Activated CD4-positive, alpha-beta T cell treated with anti-CD3 and anti-CD28 coated beads for 36 hours (primary cell): ENCODE data around the gene RARB. TPM values are rescaled to one million over a fixed set of nuclear protein-coding genes. Genes with fewer than 3 reads are reported as not detected.

ENCODE experiments used
- ATAC-seq: fragments of 200-7000 bp; cut with Tn5 transposase; one replicate; pipeline ENCODE4 v1.10.0; 2021; ENCODE audit warnings: mild to moderate bottlenecking, moderate library complexity
- CTCF ChIA-PET: fragments of 350-600 bp; sonication (Branson Sonifier 250); formaldehyde crosslinking; loops from one replicate; lab custom pipeline; 2021; ENCODE audit warnings: antibody characterized with exemption; lab: Charles Lee
- POLR2A ChIA-PET: fragments of 350-600 bp; sonication (Branson Sonifier 250); formaldehyde crosslinking; loops from one replicate; lab custom pipeline; 2021; ENCODE audit warnings: antibody characterized with exemption, inconsistent platforms; lab: Charles Lee
- DNase-seq: peaks from one replicate; pipeline ENCODE4 v3.0.0-alpha.2; 2020
- H3K27ac Mint-ChIP-seq: one replicate; pipeline ENCODE4 v1.8.0; 2021; ENCODE audit warnings: mixed read lengths
- H3K27me3 Mint-ChIP-seq: one replicate; pipeline ENCODE4 v1.8.0; 2021; ENCODE audit warnings: mixed read lengths
- H3K36me3 Mint-ChIP-seq: one replicate; pipeline ENCODE4 v1.8.0; 2021; ENCODE audit warnings: low read depth, mixed read lengths
- H3K4me1 Mint-ChIP-seq: one replicate; pipeline ENCODE4 v1.8.0; 2021; ENCODE audit warnings: mixed read lengths
- H3K4me3 Mint-ChIP-seq: one replicate; pipeline ENCODE4 v1.8.0; 2021; ENCODE audit warnings: mild to moderate bottlenecking, moderate library complexity, mixed read lengths
- H3K9me3 Mint-ChIP-seq: one replicate; pipeline ENCODE4 v1.8.0; 2021; ENCODE audit warnings: low read depth, mixed read lengths
- intact Hi-C, 2 experiments: fragments of 100-400 bp; cut with DNase I in 1 of 2; cut with micrococcal nuclease in 1 of 2; formaldehyde crosslinking; loops; one replicate each; pipeline versions ENCODE4 v1.14.2 to v1.15.1; 2022 to 2024; cut with DNase I, micrococcal nuclease
- total RNA-seq, 2 experiments: library from RNA; stranded (reverse); gene quantifications; one replicate each; pipeline ENCODE4 v1.2.3, GENCODE V29; 2021

The RARB gene
- total RNA-seq, 2 experiments from 2014 or later: not detected

GRCh38 chr3:25449857-25450256 is 21.8 kb downstream of the RARB start:
- DNase-seq (no peak), ATAC-seq (no peak)
- Mint-ChIP-seq H3K4me3 (no peak overlapping the region), H3K36me3 (no peaks in the 10 kb centered on the region), H3K27ac (no peak overlapping the region), H3K9me3 (no peaks in the 10 kb centered on the region), H3K27me3 (peaks cover 1% of the 10 kb centered on the region), H3K4me1 (no peaks in the 10 kb centered on the region)
- ChIA-PET CTCF (no interaction called here), POLR2A (no interaction called here)
- intact Hi-C loops: no loop called here

GRCh38 chr3:25452192-25452591 is 24.1 kb downstream of the RARB start:
- H3K4me1 Mint-ChIP-seq: no peaks in the 10 kb centered on the region
- DNase-seq: no peak
- POLR2A ChIA-PET: no interaction called here
- intact Hi-C loops: no loop called here
- CTCF ChIA-PET: no interaction called here
- no peak for ATAC-seq
- no peak overlapping the region for H3K27ac Mint-ChIP-seq
- no peak overlapping the region for H3K4me3 Mint-ChIP-seq
- H3K27me3 Mint-ChIP-seq: peaks cover 1% of the 10 kb centered on the region
- no peaks in the 10 kb centered on the region for H3K36me3 Mint-ChIP-seq
- H3K9me3 Mint-ChIP-seq: no peaks in the 10 kb centered on the region

- ChIA-PET POLR2A (no interaction called here), CTCF (no interaction called here)
- intact Hi-C loops: no loop called here
- no peak overlapping the region for H3K27ac Mint-ChIP-seq
- no peak for ATAC-seq
- no peaks in the 10 kb centered on the region for H3K4me1 Mint-ChIP-seq
- peaks cover 1% of the 10 kb centered on the region for H3K27me3 Mint-ChIP-seq
- H3K9me3 Mint-ChIP-seq: no peaks in the 10 kb centered on the region
- no peak for DNase-seq
- H3K36me3 Mint-ChIP-seq: no peaks in the 10 kb centered on the region
- H3K4me3 Mint-ChIP-seq: no peak overlapping the region
Measured at GRCh38 chr3:25452740-25453139, 24.7 kb downstream of the RARB start.

DNA sequence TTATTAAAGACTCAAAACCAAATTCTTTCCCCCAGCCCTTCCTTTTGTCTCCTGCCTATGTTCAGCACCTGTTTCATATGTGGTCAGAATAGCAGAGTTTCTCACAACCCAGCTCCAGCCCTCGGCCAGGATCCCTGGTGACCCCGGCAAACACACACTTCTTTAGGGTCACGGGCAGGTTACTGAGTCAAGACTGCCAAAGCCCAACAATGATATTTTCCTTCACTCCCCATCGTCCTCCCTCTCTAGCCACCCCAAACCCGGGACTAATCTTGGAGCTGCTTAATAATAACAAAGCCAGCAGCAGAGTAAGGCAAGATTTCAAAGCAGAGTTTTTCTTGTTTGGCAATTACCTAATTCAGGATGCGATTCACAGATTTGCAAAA is 25.5 kb downstream of the RARB start:
- H3K36me3 Mint-ChIP-seq: no peaks in the 10 kb centered on the region
- CTCF ChIA-PET: no interaction called here
- no peak overlapping the region for H3K4me3 Mint-ChIP-seq
- H3K9me3 Mint-ChIP-seq: no peaks in the 10 kb centered on the region
- no peaks in the 10 kb centered on the region for H3K4me1 Mint-ChIP-seq
- peaks cover 1% of the 10 kb centered on the region for H3K27me3 Mint-ChIP-seq
- POLR2A ChIA-PET: no interaction called here
- H3K27ac Mint-ChIP-seq: no peak overlapping the region
- ATAC-seq (no peak), DNase-seq (no peak)
- intact Hi-C loops: no loop called here

DNA sequence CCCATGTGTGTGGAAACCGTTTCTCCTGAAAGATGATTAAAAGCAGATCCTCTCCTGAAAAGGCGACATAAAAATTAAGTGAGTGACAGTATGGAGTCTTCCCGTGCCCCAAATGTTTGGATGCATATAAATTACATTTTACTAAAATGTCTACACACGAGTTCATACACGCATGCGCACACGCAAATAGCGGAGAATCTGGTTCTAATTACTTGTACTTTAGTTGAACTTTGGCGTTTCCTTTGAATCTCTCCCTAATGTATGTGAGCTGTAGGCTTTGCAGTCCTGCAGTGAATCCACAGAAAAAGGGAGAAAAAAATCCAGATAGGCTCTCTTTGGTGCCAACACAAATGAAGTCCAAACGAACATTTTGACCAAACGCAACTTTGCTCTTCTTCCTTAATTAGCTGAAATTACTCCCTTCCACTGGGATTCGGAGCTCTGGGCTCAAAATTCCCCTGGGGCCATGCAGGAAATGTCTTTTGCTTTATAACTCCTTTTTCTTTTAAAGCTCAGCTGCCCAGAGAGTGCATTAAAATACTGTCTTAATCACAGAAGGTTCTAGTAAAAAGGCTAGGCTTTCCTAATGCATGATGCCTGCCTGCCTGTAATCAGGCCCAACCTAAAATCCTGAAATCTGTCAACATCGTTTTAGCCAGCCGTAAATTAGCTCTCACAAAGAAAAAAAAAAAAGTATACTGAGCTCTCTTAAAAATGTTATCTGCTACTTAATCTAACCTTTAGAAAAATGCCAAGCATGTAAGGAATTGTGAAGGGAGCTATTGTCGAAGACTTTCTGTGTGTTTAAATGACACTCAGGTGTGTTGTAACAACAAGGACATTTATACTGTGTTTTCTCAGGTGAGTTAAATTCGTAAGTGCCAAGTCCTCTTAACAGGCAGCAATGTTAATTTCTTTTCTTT is 26.2 kb downstream of the RARB start:
- CTCF ChIA-PET: interaction anchor here (1.0 kb wide), 1 partner anchor 10 kb away, joined by 4 read pairs; no protein-coding TSS in a partner anchor

GRCh38 chr3:25455441-25456132 is 27.5 kb downstream of the RARB start:
- DNase-seq (no peak), ATAC-seq (no peak)
- ChIA-PET CTCF (no interaction called here), POLR2A (no interaction called here)
- H3K27me3 Mint-ChIP-seq: peaks cover 1% of the 10 kb centered on the region
- H3K9me3 Mint-ChIP-seq: no peaks in the 10 kb centered on the region
- no peaks in the 10 kb centered on the region for H3K36me3 Mint-ChIP-seq
- no peak overlapping the region for H3K27ac Mint-ChIP-seq
- H3K4me1 Mint-ChIP-seq: no peaks in the 10 kb centered on the region
- no peak overlapping the region for H3K4me3 Mint-ChIP-seq
- intact Hi-C loops: no loop called here

More for the DNA sequence above, 26.2 kb downstream of the RARB start:
- Mint-ChIP-seq H3K4me3 (no peak overlapping the region), H3K27me3 (peaks cover 1% of the 10 kb centered on the region), H3K4me1 (no peaks in the 10 kb centered on the region), H3K27ac (no peak overlapping the region), H3K9me3 (no peaks in the 10 kb centered on the region), H3K36me3 (no peaks in the 10 kb centered on the region)
- POLR2A ChIA-PET: no interaction called here
- DNase-seq (no peak), ATAC-seq (no peak)
- intact Hi-C loops: no loop called here

DNA sequence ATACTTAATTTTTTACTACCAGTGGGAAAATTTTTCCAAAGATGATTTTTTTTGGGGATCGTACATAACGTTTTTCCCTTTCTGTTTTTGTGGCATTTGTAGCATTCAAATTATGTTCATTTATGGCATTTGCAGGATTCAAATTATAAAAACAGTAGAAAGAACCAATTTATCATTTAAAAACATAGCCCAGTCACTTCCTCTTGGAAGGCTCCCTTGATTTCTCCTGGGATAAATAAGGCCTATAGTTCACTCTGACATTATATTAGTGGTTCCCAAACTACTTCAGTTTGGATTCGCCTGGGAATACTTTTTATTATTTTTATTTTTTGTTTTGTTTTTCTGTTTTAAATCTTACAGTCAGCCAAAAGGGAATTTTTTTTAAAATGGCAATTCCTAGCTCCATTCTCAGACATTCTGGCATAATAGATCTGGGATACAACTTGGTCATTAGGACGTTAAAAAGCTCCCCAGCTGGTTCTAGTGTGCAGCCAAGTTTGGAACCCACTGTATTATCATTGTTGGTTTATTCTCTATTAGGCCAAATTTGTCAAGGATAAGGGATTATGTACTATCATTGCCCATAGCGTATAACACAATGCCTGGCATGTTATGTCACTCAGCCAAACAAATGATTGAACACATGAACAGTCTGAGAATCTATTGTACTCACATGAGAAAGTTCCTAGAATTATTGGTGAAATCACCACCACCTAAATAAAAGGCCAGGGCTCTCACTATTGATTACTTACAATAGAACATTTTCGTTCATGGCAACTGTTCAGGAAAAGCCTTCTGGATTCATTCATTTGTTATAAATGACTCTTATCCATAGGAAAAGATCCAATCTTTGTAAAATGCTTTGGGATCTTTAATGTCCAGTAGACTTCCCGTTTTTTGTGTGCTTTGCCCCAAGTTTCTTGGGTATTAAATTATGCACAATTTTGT is 28.9 kb downstream of the RARB start:
- no peak for ATAC-seq
- Mint-ChIP-seq H3K27me3 (no peaks in the 10 kb centered on the region), H3K4me1 (no peaks in the 10 kb centered on the region), H3K27ac (no peak overlapping the region), H3K4me3 (no peak overlapping the region), H3K9me3 (no peaks in the 10 kb centered on the region), H3K36me3 (no peaks in the 10 kb centered on the region)
- intact Hi-C loops: no loop called here
- POLR2A ChIA-PET: no interaction called here
- CTCF ChIA-PET: no interaction called here
- DNase-seq: no peak

GRCh38 chr3:25457671-25458419 is 29.8 kb downstream of the RARB start:
- ChIA-PET CTCF (no interaction called here), POLR2A (no interaction called here)
- H3K27ac Mint-ChIP-seq: no peak overlapping the region
- H3K36me3 Mint-ChIP-seq: no peaks in the 10 kb centered on the region
- DNase-seq: no peak
- intact Hi-C loops: no loop called here
- no peak for ATAC-seq
- H3K9me3 Mint-ChIP-seq: no peaks in the 10 kb centered on the region
- no peak overlapping the region for H3K4me3 Mint-ChIP-seq
- no peaks in the 10 kb centered on the region for H3K27me3 Mint-ChIP-seq
- no peaks in the 10 kb centered on the region for H3K4me1 Mint-ChIP-seq

DNA sequence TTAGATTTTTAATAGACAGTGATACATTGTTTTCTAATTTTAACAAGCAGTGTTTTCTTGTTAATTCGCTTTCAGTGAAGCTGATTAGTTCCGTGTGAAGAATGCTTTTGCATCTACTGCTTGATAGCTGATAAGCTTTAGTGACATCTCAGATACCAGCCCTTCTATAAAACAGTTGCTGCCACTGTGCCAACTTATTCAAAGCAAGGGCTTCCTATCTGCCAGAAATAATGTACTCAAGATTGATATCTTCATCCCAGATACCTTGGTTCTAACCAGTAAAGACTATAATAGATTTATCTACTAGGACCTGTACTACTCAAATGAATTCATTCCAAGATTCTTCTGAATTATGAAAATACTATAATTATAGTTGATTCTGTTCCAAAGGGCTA is 30.4 kb downstream of the RARB start:
- DNase-seq (no peak), ATAC-seq (no peak)
- Mint-ChIP-seq H3K36me3 (no peaks in the 10 kb centered on the region), H3K27ac (no peak overlapping the region), H3K9me3 (no peaks in the 10 kb centered on the region), H3K27me3 (no peaks in the 10 kb centered on the region), H3K4me3 (no peak overlapping the region), H3K4me1 (no peaks in the 10 kb centered on the region)
- POLR2A ChIA-PET: no interaction called here
- CTCF ChIA-PET: no interaction called here
- intact Hi-C loops: no loop called here

- ChIA-PET POLR2A (interaction anchor here (0.8 kb wide), 1 partner anchor 81 kb away, joined by 5 read pairs; no protein-coding TSS in a partner anchor), CTCF (interaction anchor here (0.9 kb wide), 1 partner anchor 72 kb away, joined by 5 read pairs; no protein-coding TSS in a partner anchor)
- no peaks in the 10 kb centered on the region for H3K27me3 Mint-ChIP-seq
- H3K4me1 Mint-ChIP-seq: no peaks in the 10 kb centered on the region
- intact Hi-C loops: no loop called here
- no peak overlapping the region for H3K4me3 Mint-ChIP-seq
- no peak for DNase-seq
- no peak overlapping the region for H3K27ac Mint-ChIP-seq
- H3K36me3 Mint-ChIP-seq: no peaks in the 10 kb centered on the region
- no peaks in the 10 kb centered on the region for H3K9me3 Mint-ChIP-seq
- peak; percentile 70 for ATAC-seq
Measured at GRCh38 chr3:25460751-25461150, 32.7 kb downstream of the RARB start.

DNA sequence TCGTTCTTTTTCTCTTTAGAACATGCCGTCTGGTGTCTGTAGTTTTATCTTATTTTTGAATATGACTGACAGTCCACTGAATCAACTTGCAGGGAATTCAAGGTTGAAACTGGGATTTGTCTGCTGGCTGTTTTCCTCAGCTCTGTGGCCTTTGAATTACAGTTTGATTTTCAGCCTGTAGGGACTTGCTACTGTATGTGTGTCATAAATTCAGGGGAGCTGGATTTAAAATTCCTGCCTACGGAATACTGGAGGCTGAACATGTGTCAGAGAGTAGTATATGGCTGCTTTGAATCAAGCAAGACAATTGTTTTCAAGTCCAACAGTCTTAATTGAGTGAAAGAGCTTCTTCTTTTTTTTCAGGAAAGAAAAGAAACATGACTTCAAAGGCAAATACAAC is 33.9 kb downstream of the RARB start:
- Mint-ChIP-seq H3K27ac (no peak overlapping the region), H3K27me3 (no peaks in the 10 kb centered on the region), H3K9me3 (no peaks in the 10 kb centered on the region), H3K36me3 (no peaks in the 10 kb centered on the region), H3K4me3 (no peak overlapping the region), H3K4me1 (no peaks in the 10 kb centered on the region)
- ChIA-PET CTCF (interaction anchor here (0.6 kb wide), 2 partner anchors 100 to 449 kb away, joined by 3 read pairs; no protein-coding TSS in a partner anchor), POLR2A (no interaction called here)
- ATAC-seq (no peak), DNase-seq (no peak)
- intact Hi-C loops: no loop called here
